Neural progenitor cell (in vitro differentiated cells): ENCODE data around the gene SV2A.

Experiments
- EZH2 ChIP-seq: fragments of 200-600 bp; sonication (generic); IDR thresholded peaks from 2 replicates; pipeline ENCODE4 v1.6.1; 2017; ENCODE audit warnings: antibody characterized with exemption, mild to moderate bottlenecking, moderate library complexity
- TF ChIP-seq, protein P1 (sequence below): fragments of 200-600 bp; sonication (generic); IDR thresholded peaks from 2 replicates; pipeline ENCODE4 v1.5.1; 2017; ENCODE audit warnings: antibody characterized with exemption, mild to moderate bottlenecking

DNA sequence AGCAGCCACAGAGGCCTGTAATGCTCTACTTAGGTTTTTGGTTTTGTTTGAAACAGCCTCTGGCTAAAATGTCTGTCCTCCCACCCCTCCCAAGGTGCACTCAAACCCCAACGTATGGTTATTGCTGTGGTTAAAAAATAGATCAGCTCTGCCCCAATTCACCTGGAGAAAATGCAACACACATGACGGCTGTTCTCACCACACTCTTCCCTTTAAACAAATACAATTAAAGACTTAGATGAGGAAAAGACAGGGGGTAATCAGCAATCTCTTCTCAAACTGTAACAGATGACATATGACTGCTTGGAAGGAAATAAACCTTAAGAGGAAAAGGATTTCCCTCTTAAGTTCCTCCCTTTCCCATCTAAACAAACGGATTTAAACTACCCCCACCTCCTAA, 25.2 kb upstream of the SV2A start:
- no peak for TF ChIP-seq EZH2
- TF ChIP-seq, protein P1, sequence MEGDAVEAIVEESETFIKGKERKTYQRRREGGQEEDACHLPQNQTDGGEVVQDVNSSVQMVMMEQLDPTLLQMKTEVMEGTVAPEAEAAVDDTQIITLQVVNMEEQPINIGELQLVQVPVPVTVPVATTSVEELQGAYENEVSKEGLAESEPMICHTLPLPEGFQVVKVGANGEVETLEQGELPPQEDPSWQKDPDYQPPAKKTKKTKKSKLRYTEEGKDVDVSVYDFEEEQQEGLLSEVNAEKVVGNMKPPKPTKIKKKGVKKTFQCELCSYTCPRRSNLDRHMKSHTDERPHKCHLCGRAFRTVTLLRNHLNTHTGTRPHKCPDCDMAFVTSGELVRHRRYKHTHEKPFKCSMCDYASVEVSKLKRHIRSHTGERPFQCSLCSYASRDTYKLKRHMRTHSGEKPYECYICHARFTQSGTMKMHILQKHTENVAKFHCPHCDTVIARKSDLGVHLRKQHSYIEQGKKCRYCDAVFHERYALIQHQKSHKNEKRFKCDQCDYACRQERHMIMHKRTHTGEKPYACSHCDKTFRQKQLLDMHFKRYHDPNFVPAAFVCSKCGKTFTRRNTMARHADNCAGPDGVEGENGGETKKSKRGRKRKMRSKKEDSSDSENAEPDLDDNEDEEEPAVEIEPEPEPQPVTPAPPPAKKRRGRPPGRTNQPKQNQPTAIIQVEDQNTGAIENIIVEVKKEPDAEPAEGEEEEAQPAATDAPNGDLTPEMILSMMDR, result no peak
